ENCODE results near the gene MRPL46. TPM values are rescaled to one million over a fixed set of nuclear protein-coding genes. Genes with fewer than 3 reads are reported as not detected.
A peak's percentile ranks its signal among the peaks of the same experiment; 100 is the strongest.
"Not testable (repeated sequence)": the region's sequence is repeated elsewhere in the genome, so short reads cannot be mapped to it uniquely, and the experiment has no call there.

The MRPL46 gene
- polyA plus RNA-seq, 4 donors, result 31.0 to 36.0 (median 33.7) TPM

GRCh38 chr15:88480981-88481380 lies 13.8 kb upstream of the MRPL46 start:
- DNase-seq (ENCODE audit: low read depth in 4 of 4, low spot score in 2 of 4), result no peak

DNA sequence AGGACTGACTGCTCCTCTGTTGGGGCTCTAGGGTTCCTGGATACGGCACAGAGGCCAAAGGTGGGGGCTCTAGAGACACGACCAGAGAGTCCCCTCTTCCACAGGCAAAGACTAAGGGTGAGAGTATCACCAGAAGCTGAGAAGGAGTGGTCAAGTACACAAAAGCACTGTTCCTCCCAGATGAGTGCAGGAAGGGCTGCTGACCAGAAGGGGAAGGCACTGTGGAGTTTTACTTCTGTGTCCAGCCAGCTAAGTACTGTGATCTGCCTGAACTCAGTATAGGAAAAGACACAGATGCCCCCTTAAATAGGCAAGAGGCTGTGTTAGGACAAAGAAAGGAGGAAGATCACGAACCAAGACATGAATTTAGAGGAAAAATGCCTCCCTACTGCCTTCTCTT lies 12.0 kb upstream of the MRPL46 start:
- DNase-seq (ENCODE audit: low read depth in 4 of 4, low spot score in 2 of 4), result no peak

DNA sequence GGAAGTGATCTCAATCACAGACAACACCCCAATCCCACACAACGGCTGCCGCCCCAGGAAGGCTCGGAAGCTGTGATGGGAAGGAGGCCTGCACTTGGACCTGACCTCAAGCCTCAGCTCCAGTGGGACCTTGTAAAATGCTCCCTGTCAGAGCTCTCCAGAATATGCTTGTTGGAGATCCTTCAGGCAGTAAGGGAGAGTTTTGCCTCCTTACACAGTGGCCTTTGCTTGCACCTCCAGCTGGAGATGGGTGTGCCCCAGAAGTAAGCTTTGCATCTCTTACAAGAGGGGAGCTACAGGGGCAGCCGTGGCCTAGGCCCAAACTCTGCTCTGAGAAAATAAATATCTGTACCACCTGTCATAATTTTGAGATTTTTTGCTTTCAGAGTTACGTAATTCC lies 10.7 kb upstream of the MRPL46 start:
- no peak for DNase-seq (ENCODE audit: low read depth in 4 of 4, low spot score in 2 of 4)

DNA sequence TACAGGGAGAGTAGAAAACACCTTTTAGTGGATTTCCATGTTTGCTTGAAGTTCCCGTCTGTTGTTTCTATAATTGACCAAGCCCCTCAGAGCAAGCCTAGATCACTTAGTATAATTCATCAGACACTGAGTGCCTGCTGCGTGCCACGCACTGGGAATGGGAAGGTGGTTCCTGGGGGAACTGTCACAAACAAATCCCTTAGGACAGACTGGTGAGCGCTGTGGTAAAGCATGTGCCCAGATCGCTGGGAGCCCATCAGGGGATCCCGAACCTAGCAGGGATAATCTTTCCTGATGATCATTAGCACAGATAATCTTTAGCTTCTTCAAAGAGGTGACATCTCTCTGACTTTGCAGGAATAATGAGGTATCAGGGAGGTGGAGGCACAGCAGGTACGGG lies 9.9 kb upstream of the MRPL46 start:
- no peak for DNase-seq (ENCODE audit: low read depth in 4 of 4, low spot score in 2 of 4)

GRCh38 chr15:88476635-88477060 lies 9.5 kb upstream of the MRPL46 start:
- DNase-seq (ENCODE audit: low read depth in 4 of 4, low spot score in 2 of 4), result peak in 1 of 4 donors; percentile 13

DNA sequence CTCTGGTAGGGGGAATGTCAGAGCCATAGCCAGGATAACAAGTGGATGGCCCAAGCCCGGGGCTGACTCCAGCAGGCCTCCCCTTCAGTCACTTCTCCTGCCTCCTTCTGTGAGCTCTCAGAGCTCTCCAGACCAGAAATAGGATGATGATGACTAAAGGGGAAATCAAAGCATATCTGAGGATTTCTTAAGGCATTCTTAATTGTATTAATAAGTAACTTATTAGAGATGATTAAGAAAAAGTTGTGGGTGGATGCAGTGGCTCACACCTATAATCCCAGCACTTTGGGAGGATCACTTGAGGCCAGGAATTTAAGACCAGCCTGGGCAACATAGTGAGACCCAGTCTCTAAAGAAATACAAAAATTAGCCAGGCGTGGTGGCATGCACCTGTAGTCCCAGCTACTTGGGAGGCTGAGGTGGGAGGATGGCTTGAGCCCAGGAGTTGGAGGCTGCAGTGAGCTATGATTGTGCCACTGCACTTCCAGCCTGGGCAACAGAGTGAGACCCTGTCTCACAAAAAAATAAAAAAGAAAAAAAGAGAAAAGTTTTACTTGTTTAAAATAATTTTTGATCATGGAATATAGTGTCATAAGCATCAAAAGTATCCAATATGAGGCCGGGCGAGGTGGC lies 6.6 kb upstream of the MRPL46 start:
- DNase-seq (ENCODE audit: low read depth in 4 of 4, low spot score in 2 of 4), result not testable (repeated sequence)

DNA sequence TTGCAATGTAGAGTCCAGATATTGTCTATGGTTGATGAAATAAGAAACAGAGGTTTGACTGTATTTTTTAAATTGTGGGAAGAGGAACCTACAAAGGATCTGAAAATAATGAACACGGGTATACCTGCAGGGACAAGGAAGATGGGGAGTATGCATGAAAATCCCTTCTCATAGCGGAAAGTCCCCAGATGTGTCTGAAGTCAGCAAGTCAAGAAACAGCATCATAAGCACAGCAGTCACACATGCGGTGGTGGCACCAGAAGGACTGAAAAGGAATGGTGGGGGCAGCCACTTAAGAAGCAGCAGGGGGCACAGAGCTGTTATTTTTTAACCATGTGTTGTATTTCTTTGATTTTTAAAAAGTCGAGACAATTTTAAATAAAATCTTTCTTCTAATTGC lies 5.0 kb upstream of the MRPL46 start:
- no peak for DNase-seq (ENCODE audit: low read depth in 4 of 4, low spot score in 2 of 4)

GRCh38 chr15:88470625-88471372 lies 3.6 kb upstream of the MRPL46 start:
- DNase-seq (ENCODE audit: low read depth in 4 of 4, low spot score in 2 of 4), result no peak

- no peak for DNase-seq (ENCODE audit: low read depth in 4 of 4, low spot score in 2 of 4)
These were observed 2.1 kb upstream of the MRPL46 start for GRCh38 chr15:88469321-88469720.

DNA sequence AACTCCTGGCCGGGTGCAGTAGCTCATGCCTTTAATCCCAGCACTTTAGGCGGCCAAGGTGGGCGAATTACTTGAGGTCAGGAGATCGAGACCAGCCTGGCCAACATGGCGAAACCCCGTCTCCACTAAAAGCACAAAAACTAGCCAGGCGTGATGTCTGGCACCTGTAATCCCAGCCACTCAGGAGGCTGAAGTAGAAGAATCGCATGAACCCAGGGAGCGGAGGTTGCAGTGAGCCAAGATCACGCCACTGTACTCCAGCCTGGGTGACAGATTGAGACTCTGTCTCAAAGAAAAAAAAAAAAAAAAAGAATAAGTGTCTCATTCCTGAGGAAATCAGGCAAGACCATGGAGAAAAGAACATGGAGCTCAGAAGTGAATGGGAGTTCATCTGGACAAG lies 1.5 kb upstream of the MRPL46 start:
- DNase-seq (ENCODE audit: low read depth in 4 of 4, low spot score in 2 of 4), result not testable (repeated sequence)

- DNase-seq (ENCODE audit: low read depth in 4 of 4, low spot score in 2 of 4), result no peak
These were observed 844 bp upstream of the MRPL46 start for GRCh38 chr15:88467935-88468528.

DNA sequence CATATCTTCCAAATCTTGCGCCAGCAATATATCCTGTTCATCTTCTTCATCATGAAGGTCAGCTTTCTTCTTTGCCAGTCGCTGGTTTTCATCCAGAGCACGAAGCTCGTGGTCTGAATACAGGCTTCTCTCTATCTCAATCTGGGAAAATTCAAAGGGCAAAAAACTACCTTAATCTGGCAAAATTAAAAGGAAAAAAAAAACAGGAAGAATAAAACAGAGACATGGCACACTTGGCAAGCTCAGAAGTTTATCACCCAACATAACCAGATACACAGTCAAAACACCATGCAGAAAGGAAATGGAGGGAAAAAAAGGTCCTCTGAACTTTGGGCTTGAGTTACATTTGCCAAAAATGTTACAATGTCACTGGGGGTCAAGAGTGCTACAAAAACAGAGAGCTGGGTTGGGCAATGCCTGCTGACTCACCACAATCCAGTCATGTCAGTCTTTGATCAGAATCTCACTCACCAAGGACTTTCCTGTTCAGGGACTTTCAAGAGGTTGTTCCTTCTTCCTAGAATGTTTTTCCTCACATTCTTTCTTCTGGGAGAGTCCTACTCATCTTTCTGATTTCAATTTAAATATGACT lies 1.5 kb downstream of the MRPL46 start:
- no peak for DNase-seq (ENCODE audit: low read depth in 4 of 4, low spot score in 2 of 4)

DNA sequence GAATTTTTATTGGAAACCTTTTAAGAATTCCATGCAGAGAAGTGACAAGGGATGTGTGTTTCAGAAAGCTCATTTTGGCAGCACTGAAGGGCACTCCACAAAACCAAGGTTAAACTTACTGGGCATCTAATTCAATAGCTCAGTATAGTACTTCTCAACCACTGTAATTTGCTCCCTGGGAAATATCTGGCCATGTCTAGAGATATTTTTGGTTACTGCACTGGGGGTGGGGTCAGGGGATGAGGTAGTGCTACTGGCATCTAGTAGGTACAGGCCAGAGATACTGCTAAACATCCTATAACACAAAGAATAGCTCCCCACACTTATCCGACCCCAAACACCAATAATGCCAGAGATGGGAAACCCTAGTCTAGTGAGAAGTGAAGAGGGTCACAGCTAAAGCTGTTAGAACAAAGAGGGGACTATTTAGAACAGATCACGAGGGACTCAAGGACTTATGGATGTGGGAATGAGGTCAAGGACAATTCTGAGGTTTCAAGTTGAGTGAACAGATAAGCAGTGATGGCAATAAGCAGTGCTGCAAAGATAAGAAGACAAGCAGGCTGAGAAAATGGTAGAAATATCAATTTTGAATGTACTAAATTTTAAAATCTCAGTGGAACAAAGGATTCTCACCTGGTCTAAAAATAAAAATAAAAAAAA lies 3.2 kb downstream of the MRPL46 start:
- no peak for DNase-seq (ENCODE audit: low read depth in 4 of 4, low spot score in 2 of 4)

GRCh38 chr15:88456733-88457132 lies 10.5 kb downstream of the MRPL46 start:
- no peak for DNase-seq (ENCODE audit: low read depth in 4 of 4, low spot score in 2 of 4)

DNA sequence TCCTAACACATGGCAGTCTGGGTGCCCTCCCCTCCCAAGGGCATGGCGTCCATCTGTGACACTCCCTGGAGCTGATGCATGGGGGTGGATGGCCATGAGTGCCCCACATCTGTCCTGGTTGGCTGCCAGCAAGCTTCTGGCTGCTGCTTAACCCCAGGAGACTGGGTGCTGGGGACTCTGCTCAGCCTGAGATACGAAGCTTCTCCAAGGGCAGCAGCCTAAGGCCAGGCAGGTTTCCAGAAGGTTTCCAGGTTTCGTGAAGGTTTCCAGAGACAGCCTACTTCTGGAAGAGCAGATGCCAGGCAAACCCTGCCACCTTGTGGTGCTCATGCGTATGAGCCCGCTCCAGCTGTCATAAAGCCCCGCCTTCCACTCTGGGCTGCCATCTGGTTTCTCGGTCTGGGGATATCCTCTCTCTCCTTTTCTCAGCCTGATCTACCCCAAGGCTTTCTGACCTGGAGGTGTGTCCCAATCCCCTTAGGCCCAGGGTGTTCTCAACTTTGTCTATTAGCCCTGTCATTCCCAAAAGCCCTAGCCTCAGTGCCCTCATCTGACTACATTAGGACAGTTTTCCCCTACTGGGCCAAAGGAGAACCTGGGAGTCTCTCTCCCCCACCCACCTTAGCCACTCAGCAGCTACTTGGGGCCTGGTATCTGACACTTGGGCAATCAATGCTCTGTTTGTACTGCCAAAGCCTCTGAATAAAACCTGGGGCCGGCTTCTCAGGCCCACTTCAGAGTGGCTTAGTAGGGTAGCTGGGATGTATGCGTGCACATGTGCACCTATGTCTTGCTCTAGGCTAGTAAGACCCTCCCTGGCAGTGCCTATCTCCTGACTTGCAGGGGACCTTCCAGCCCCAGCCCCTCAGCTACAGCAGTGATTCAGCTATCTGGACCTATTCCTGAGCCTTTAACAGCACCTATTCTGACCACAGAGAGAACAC lies 12.0 kb downstream of the MRPL46 start:
- peak in 2 of 4 donors; percentile 29 to 50 for DNase-seq (ENCODE audit: low read depth in 4 of 4, low spot score in 2 of 4)

- no peak for DNase-seq (ENCODE audit: low read depth in 4 of 4, low spot score in 2 of 4)
These were observed 13.0 kb downstream of the MRPL46 start for GRCh38 chr15:88454236-88454635.

DNA sequence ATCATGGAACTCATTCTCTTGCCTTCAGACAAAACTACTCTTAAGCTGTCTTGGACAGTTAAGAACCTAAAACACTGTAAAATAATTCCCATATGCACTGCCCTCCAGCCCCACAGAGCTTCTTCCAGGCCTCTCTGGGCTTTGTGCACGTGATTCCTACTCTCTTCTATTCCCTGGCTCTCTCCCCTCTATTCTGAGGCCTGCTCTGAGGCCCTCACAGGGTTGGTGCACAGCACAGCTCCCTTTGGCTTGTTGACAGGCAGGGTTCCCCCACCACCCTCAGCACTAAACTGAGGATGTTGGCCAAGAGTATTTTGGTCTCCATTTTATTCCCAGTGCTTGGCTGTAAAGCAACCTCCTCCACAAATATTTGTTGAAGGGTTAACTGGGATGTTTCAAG lies 13.5 kb downstream of the MRPL46 start:
- no peak for DNase-seq (ENCODE audit: low read depth in 4 of 4, low spot score in 2 of 4)

DNA sequence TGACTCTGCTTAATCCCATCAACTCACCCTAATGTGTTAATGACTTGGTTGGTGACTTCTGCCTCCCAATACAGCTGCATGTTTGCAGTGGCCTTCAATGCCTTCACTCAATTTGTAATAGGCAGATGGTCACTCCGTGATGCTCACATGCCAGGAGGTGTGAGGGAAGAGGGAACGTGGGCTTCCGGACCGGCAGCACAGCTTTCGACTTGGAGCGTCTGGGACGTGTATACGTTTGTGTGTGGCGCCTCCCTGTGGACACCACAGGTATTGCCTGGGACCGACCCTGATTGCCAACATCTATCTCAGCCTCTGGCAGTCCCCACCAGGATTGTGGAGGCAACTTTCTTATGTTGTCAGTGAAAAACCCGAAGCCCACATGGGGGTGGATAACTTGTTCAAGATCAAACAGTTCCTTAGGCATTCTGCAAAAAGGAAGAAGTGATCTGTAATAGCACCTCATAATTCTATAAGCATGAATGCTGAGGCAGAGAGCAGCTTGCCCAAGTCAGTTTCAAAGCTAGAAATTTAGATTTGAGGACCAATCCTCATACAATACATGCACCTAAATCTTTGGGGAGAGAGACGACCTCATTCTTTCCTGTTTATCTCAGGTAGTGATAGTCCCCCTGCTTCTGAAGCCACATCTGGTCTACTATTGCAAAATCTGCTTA lies 16.9 kb downstream of the MRPL46 start:
- DNase-seq (ENCODE audit: low read depth in 4 of 4, low spot score in 2 of 4), result peak in 2 of 4 donors; percentile 32 to 34

- no peak for DNase-seq (ENCODE audit: low read depth in 4 of 4, low spot score in 2 of 4)
These were observed 17.6 kb downstream of the MRPL46 start for GRCh38 chr15:88449581-88449980.

Data from left renal cortex interstitium (tissue), 4 donors.